ENCODE data around the gene POU3F3. TPM values are rescaled to one million over a fixed set of nuclear protein-coding genes. Genes with fewer than 3 reads are reported as not detected.

POU3F3 gene
- total RNA-seq, 1 experiment from 2014 or later, result 0.36 TPM

- no peak for ATAC-seq
- in situ Hi-C loops (cut with HindIII; ENCODE audit: low pct_unique_long_range_greater_than_20kb, low sequenced_read_pairs) (no loop called here), intact Hi-C loops (cut with micrococcal nuclease; ENCODE audit: unreplicated experiment) (no loop called here)
- no peaks in the 10 kb centered on the region for H3K36me3 ChIP-seq (ENCODE audit: control insufficient read depth, insufficient read depth, low read length)
- no peaks in the 10 kb centered on the region for H3K9me3 ChIP-seq (ENCODE audit: control insufficient read depth, insufficient read depth, low read depth, low read length)
- DNase-seq (ENCODE audit: low read depth, low spot score), result no peak
- no peaks in the 10 kb centered on the region for H3K4me1 ChIP-seq (ENCODE audit: control insufficient read depth, insufficient read depth, low read length)
- no TSS peak for BruUV-seq (replicated peaks)
- H3K27me3 ChIP-seq (ENCODE audit: control insufficient read depth, insufficient read depth, low read length), result peaks cover 2% of the 10 kb centered on the region; the same call in 1 of the 2 replicates
- ChIA-PET POLR2A (no interaction called here), CTCF (no interaction called here)
- H3K27ac ChIP-seq (ENCODE audit: low read length), result no peak overlapping the region
- no peak overlapping the region for H3K4me3 ChIP-seq (ENCODE audit: low read depth in 2 of 2, low read length in 2 of 2)
- TF ChIP-seq CTCF (IDR thresholded peaks at IDR 0.05), result no peak
- no peak for TF ChIP-seq TCF7L2 (IDR thresholded peaks at IDR 0.05; ENCODE audit: low read depth, low read length)
- no peak for TF ChIP-seq SIN3A (IDR thresholded peaks at IDR 0.05; ENCODE audit: borderline replicate concordance, insufficient read depth, low read depth, low read length)
- TF ChIP-seq REST (IDR thresholded peaks at IDR 0.05; ENCODE audit: insufficient read depth in 1 of 2, low read depth in 2 of 2, low read length in 1 of 2), result no peak
- no peak for TF ChIP-seq POLR2AphosphoS5 (IDR thresholded peaks at IDR 0.05; ENCODE audit: low read depth, low read length)
Measured at GRCh38 chr2:104889291-104889959, 35.5 kb downstream of the POU3F3 start.

- ChIA-PET POLR2A (no interaction called here), CTCF (no interaction called here)
- BruUV-seq (replicated peaks), result no TSS peak
- Histone ChIP-seq H3K9me3 (ENCODE audit: control insufficient read depth, insufficient read depth, low read depth, low read length) (no peaks in the 10 kb centered on the region), H3K4me1 (ENCODE audit: control insufficient read depth, insufficient read depth, low read length) (no peaks in the 10 kb centered on the region), H3K27me3 (ENCODE audit: control insufficient read depth, insufficient read depth, low read length) (peaks cover 2% of the 10 kb centered on the region; the same call in 1 of the 2 replicates), H3K27ac (ENCODE audit: low read length) (no peak overlapping the region), H3K36me3 (ENCODE audit: control insufficient read depth, insufficient read depth, low read length) (no peaks in the 10 kb centered on the region), H3K4me3 (ENCODE audit: low read depth in 2 of 2, low read length in 2 of 2) (no peak overlapping the region)
- intact Hi-C loops (cut with micrococcal nuclease; ENCODE audit: unreplicated experiment) (no loop called here), in situ Hi-C loops (cut with HindIII; ENCODE audit: low pct_unique_long_range_greater_than_20kb, low sequenced_read_pairs) (no loop called here)
- ATAC-seq, result no peak
- TF ChIP-seq CTCF (IDR thresholded peaks at IDR 0.05), result no peak
- TF ChIP-seq REST (IDR thresholded peaks at IDR 0.05; ENCODE audit: insufficient read depth in 1 of 2, low read depth in 2 of 2, low read length in 1 of 2), result no peak
- TF ChIP-seq POLR2AphosphoS5 (IDR thresholded peaks at IDR 0.05; ENCODE audit: low read depth, low read length), result no peak
- no peak for TF ChIP-seq SIN3A (IDR thresholded peaks at IDR 0.05; ENCODE audit: borderline replicate concordance, insufficient read depth, low read depth, low read length)
- TF ChIP-seq TCF7L2 (IDR thresholded peaks at IDR 0.05; ENCODE audit: low read depth, low read length), result no peak
- no peak for DNase-seq (ENCODE audit: low read depth, low spot score)
Measured at GRCh38 chr2:104889960-104890684, 36.2 kb downstream of the POU3F3 start.

Data from Panc1 (cell line).